Transverse colon (tissue), 3 donors: Measurements from ENCODE around the gene AK3.

Experiments used
- CTCF ChIP-seq, 5 experiments: fragments of 200-600 bp in 3 of 5; fragments of 450-650 bp in 2 of 5; sonication (generic) in 3 of 5; IDR thresholded peaks; 1 replicate in 2 of 5; 2 replicates in 3 of 5; pipeline ENCODE4 v1.5.1; 2016 to 2017; ENCODE audit warnings: antibody characterized with exemption in 5 of 5, inconsistent platforms in 3 of 5, mild to moderate bottlenecking in 2 of 5, moderate library complexity in 1 of 5
- POLR2A ChIP-seq: fragments of 450-650 bp; IDR thresholded peaks from one replicate; pipeline ENCODE4 v1.6.1; 2016; ENCODE audit warnings: antibody characterized with exemption, mild to moderate bottlenecking, moderate library complexity

- no peak for TF ChIP-seq POLR2A
- TF ChIP-seq CTCF (IDR thresholded peaks at IDR 0.05), result no peak
These were observed 13.4 kb downstream of the AK3 start for GRCh38 chr9:4727593-4727992.
